SU-DHL-6 (cell line): ENCODE data around the gene C4orf51.

ENCODE experiments used
- EZH2phosphoT487 ChIP-seq: fragments of 200-600 bp; sonication (generic), shearing (Covaris generic); conservative IDR thresholded peaks from 2 replicates; pipeline ENCODE4 v1.6.1; 2018; ENCODE audit warnings: mild to moderate bottlenecking, antibody characterized with exemption, low read length, moderate library complexity, mixed read lengths
- TF ChIP-seq, protein P1 (sequence below): fragments of 200-600 bp; sonication (generic); IDR thresholded peaks from one replicate; pipeline ENCODE4 v1.5.1; 2017; ENCODE audit warnings: antibody characterized with exemption, mild to moderate bottlenecking, low read length, moderate library complexity; ENCODE audit not compliant: insufficient read depth, poor library complexity, severe bottlenecking

DNA sequence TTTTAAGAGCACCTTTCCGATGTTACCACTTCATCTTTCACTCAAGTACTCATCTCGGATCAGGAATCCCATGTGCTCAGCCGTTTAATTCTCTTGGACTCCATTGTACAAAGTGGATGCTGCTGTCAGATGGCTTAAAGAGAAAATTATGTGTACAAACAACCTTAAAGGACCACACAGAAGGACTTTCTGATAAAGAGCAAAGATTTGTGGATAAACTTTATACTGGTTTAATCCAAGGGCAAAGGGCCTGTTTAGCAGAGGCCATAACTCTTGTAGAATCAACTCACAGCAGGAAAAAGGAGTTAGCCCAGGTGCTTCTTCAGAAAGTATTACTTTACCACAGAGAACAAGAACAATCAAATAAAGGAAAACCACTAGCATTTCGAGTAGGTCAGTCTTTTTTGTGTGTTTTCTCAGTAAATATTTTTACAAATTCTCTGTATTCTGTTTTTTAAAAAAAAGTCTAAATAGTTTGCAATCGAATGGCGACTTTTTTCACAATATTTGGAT lies 40.7 kb upstream of the C4orf51 start:
- TF ChIP-seq, protein P1, sequence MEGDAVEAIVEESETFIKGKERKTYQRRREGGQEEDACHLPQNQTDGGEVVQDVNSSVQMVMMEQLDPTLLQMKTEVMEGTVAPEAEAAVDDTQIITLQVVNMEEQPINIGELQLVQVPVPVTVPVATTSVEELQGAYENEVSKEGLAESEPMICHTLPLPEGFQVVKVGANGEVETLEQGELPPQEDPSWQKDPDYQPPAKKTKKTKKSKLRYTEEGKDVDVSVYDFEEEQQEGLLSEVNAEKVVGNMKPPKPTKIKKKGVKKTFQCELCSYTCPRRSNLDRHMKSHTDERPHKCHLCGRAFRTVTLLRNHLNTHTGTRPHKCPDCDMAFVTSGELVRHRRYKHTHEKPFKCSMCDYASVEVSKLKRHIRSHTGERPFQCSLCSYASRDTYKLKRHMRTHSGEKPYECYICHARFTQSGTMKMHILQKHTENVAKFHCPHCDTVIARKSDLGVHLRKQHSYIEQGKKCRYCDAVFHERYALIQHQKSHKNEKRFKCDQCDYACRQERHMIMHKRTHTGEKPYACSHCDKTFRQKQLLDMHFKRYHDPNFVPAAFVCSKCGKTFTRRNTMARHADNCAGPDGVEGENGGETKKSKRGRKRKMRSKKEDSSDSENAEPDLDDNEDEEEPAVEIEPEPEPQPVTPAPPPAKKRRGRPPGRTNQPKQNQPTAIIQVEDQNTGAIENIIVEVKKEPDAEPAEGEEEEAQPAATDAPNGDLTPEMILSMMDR = no peak
- TF ChIP-seq EZH2phosphoT487 = no peak
